ENCODE data around the gene VMP1.
"Not testable (repeated sequence)": the region's sequence is repeated elsewhere in the genome, so short reads cannot be mapped to it uniquely, and the experiment has no call there.

VMP1 gene

GRCh38 chr17:59873414-59873813 lies 166.0 kb downstream of the VMP1 start:
- not testable (repeated sequence) for DNase-seq

DNA sequence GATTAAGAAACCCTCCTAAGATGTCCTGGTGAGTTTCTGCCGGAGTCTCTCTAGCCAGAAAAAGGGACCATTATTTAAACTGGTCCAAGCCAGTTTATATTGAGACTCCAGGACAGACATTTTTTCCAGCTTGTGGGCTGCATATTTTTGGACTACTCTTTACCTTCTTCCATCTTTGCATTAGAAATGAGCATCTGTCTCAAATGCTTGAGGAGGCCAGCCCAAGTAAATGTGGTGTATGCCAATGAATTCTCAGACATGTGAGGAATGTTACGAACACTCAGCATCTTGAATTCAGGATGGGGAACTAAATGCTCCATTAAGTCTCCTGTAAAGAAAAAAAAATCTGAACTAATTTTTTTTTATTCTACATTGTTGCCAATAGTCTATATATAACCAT lies 166.9 kb downstream of the VMP1 start:
- DNase-seq, result no peak

- DNase-seq, result no peak
Observed at GRCh38 chr17:59876107-59876506, 168.7 kb downstream of the VMP1 start.

- no peak for DNase-seq
Observed at GRCh38 chr17:59877965-59878364, 170.5 kb downstream of the VMP1 start.

DNA sequence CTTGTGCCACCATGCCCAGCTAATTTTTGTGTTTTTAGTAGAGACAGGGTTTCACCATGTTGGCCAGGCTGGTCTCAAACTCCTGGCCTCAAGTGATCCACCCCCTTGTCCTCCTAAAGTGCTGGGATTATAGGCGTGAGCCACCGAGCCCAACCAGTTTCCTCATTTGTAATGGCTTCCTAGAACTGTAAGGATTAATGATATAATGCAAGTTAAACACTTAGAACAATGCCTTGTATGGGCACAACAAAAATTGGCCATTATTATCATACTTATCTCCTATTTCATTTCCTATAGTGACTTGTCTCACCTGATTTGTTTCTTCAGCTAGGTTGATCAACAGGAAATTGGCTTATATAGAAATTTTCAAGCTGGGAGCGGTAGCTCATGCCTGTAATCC lies 171.2 kb downstream of the VMP1 start:
- DNase-seq, result no peak

GRCh38 chr17:59884861-59885260 lies 177.4 kb downstream of the VMP1 start:
- no peak for DNase-seq

DNA sequence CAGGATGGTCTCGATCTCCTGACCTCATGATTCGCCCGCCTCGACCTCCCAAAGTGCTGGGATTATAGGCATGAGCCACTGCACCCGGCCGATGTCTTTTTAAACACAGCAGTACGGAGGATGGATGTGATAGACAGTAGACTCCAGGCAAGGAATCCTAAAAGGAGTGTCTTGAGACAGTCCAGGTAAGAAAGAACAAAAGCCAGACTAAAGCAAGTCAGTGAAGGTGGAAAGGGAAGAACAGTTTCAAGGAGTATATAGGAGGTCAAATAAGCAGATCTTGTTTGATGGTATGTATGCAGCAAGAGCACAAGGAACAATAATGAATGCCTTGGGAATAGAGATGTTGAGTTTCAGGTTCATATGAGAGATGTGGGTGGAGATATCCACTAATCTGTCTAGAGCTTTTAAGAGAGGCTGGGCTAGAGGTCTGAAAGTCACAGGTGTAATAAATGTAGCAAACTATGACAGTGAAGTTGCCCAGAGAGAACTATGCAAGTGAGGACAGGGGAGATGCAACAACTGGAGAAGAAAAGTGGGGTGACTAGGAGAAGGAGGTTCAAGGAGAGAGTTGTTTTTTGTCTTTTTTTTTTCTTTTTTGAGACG lies 180.8 kb downstream of the VMP1 start:
- no peak for DNase-seq

DNA sequence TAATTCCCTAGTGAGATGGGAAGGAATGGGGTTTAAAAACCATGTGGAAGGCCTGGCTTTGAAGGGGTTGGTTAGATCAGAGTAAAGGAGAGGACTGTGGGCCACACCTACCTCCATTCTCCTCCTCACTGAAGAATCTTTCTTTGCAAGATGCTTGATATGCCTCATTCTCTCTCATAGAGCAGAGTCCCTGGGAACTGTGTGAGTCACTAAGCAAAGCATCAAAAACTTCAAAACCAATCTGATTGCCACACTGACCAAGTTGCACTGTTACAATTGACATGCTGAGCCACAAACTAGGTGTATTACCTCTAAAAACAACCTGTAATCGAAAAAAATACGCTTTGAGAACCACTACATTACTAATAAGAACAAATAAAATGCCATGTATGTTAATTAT lies 183.3 kb downstream of the VMP1 start:
- no peak for DNase-seq
